Fibroblast of skin of back (primary cell): Measurements from ENCODE around the gene SNRNP25.
"Not testable (repeated sequence)": the region's sequence is repeated elsewhere in the genome, so short reads cannot be mapped to it uniquely, and the experiment has no call there.

ENCODE experiments used
- DNase-seq: peaks from one replicate; pipeline ENCODE4 v3.0.0-alpha.2; 2013

SNRNP25 gene

GRCh38 chr16:42069-42457 is 11.6 kb upstream of the SNRNP25 start:
- no peak for DNase-seq

GRCh38 chr16:42691-43090 is 10.9 kb upstream of the SNRNP25 start:
- DNase-seq: no peak

- no peak for DNase-seq
Observed at GRCh38 chr16:43294-43693, 10.3 kb upstream of the SNRNP25 start.

GRCh38 chr16:44655-45054 is 9.0 kb upstream of the SNRNP25 start:
- DNase-seq: no peak

GRCh38 chr16:45454-45853 is 8.2 kb upstream of the SNRNP25 start:
- no peak for DNase-seq

- DNase-seq: not testable (repeated sequence)
Observed at GRCh38 chr16:46510-46909, 7.1 kb upstream of the SNRNP25 start.

GRCh38 chr16:47234-47633 is 6.4 kb upstream of the SNRNP25 start:
- no peak for DNase-seq

- no peak for DNase-seq
Observed at GRCh38 chr16:50769-51591, 2.6 kb upstream of the SNRNP25 start.

- no peak for DNase-seq
Observed at GRCh38 chr16:54237-54581, 581 bp downstream of the SNRNP25 start.

GRCh38 chr16:55571-56136 is 2.0 kb downstream of the SNRNP25 start:
- DNase-seq: no peak

- DNase-seq: no peak
Observed at GRCh38 chr16:56231-56927, 2.8 kb downstream of the SNRNP25 start.

- DNase-seq: no peak
Observed at GRCh38 chr16:57711-58110, 4.1 kb downstream of the SNRNP25 start.

- no peak for DNase-seq
Observed at GRCh38 chr16:58491-59439, 5.1 kb downstream of the SNRNP25 start.

GRCh38 chr16:59440-60059 is 5.9 kb downstream of the SNRNP25 start:
- DNase-seq: no peak

GRCh38 chr16:60166-60565 is 6.5 kb downstream of the SNRNP25 start:
- DNase-seq: no peak

- DNase-seq: no peak
Observed at GRCh38 chr16:60929-61878, 7.6 kb downstream of the SNRNP25 start.

- DNase-seq: no peak
Observed at GRCh38 chr16:61879-62281, 8.3 kb downstream of the SNRNP25 start.

- DNase-seq: no peak
Observed at GRCh38 chr16:62283-62967, 8.8 kb downstream of the SNRNP25 start.

GRCh38 chr16:62968-63391 is 9.4 kb downstream of the SNRNP25 start:
- no peak for DNase-seq

- DNase-seq: no peak
Observed at GRCh38 chr16:63466-63865, 9.8 kb downstream of the SNRNP25 start.
